Astrocyte (in vitro differentiated cells and primary cell): ENCODE results near the gene LILRA1.

ENCODE experiments used
- CTCF ChIP-seq: IDR thresholded peaks from 2 replicates; pipeline ENCODE4 v1.5.1; 2011; ENCODE audit warnings: low read depth, mild to moderate bottlenecking, inconsistent platforms, low read length, moderate library complexity; ENCODE audit not compliant: insufficient read depth
- EZH2 ChIP-seq: IDR thresholded peaks from 2 replicates; pipeline ENCODE4 v1.6.1; 2012; ENCODE audit warnings: mild to moderate bottlenecking, low read length, inconsistent platforms; ENCODE audit not compliant: insufficient read depth

- TF ChIP-seq CTCF: no peak
- no peak for TF ChIP-seq EZH2
These were observed 21.3 kb downstream of the LILRA1 start for GRCh38 chr19:54614726-54615125.
